Measurements from ENCODE around the gene NLGN1. TPM values are rescaled to one million over a fixed set of nuclear protein-coding genes. Genes with fewer than 3 reads are reported as not detected.

NLGN1 gene
- total and polyA plus RNA-seq, 4 experiments from 2014 or later: not detected

- Histone ChIP-seq H3K9me3 (ENCODE audit: control insufficient read depth in 1 of 2, low read length in 2 of 2) (no peaks in the 10 kb centered on the region), H3K27ac (ENCODE audit: low read depth, low read length) (no peak overlapping the region), H3K4me3 (ENCODE audit: low read length in 2 of 2) (no peak overlapping the region), H3K36me3 (ENCODE audit: insufficient read depth, low read length) (no peaks in the 10 kb centered on the region), H3K27me3 (ENCODE audit: insufficient read depth, low read length) (no peaks in the 10 kb centered on the region), H3K4me1 (ENCODE audit: insufficient read depth, low read length) (no peaks in the 10 kb centered on the region)
- no peak for DNase-seq
- H3K27me3 Mint-ChIP-seq: no peaks in the 10 kb centered on the region
- CTCF ChIA-PET (ENCODE audit: partially characterized antibody): no interaction called here
- intact Hi-C loops (cut with micrococcal nuclease): no loop called here
- POLR2A ChIA-PET (ENCODE audit: partially characterized antibody): no interaction called here
- no peak overlapping the region for H3K4me3 Mint-ChIP-seq
- no peak overlapping the region for H3K27ac Mint-ChIP-seq
- no peaks in the 10 kb centered on the region for H3K36me3 Mint-ChIP-seq
- peaks cover 0 to 7% (median 4%) of the 10 kb centered on the region in 8 donors for H3K9me3 Mint-ChIP-seq
- H3K4me1 Mint-ChIP-seq: no peaks in the 10 kb centered on the region
These were observed 441.1 kb downstream of the NLGN1 start for GRCh38 chr3:173838644-173839043.

GRCh38 chr3:173839859-173840258 is 442.3 kb downstream of the NLGN1 start:
- CTCF ChIA-PET (ENCODE audit: partially characterized antibody): no interaction called here

GRCh38 chr3:173841334-173841733 is 443.8 kb downstream of the NLGN1 start:
- intact Hi-C loops (cut with micrococcal nuclease): no loop called here
- no peak overlapping the region for H3K4me3 Mint-ChIP-seq
- CTCF ChIA-PET (ENCODE audit: partially characterized antibody): no interaction called here
- H3K27me3 Mint-ChIP-seq: no peaks in the 10 kb centered on the region
- no peak overlapping the region for H3K27ac ChIP-seq (ENCODE audit: low read depth, low read length)
- no peaks in the 10 kb centered on the region for H3K9me3 ChIP-seq (ENCODE audit: control insufficient read depth in 1 of 2, low read length in 2 of 2)
- H3K27me3 ChIP-seq (ENCODE audit: insufficient read depth, low read length): no peaks in the 10 kb centered on the region
- no peak for DNase-seq
- H3K9me3 Mint-ChIP-seq: peaks cover 0 to 12% (median 4%) of the 10 kb centered on the region in 8 donors
- no peak overlapping the region for H3K4me3 ChIP-seq (ENCODE audit: low read length in 2 of 2)
- no peaks in the 10 kb centered on the region for H3K4me1 Mint-ChIP-seq
- POLR2A ChIA-PET (ENCODE audit: partially characterized antibody): no interaction called here
- no peaks in the 10 kb centered on the region for H3K36me3 Mint-ChIP-seq
- no peaks in the 10 kb centered on the region for H3K4me1 ChIP-seq (ENCODE audit: insufficient read depth, low read length)
- H3K36me3 ChIP-seq (ENCODE audit: insufficient read depth, low read length): no peaks in the 10 kb centered on the region
- peak overlapping the region in 1 of 7 donors; percentile 0 for H3K27ac Mint-ChIP-seq

More at GRCh38 chr3:173839859-173840258, 442.3 kb downstream of the NLGN1 start:
- H3K27ac Mint-ChIP-seq: no peak overlapping the region
- no peaks in the 10 kb centered on the region for H3K36me3 Mint-ChIP-seq
- H3K4me3 Mint-ChIP-seq: no peak overlapping the region
- peaks cover 0 to 8% (median 4%) of the 10 kb centered on the region in 8 donors for H3K9me3 Mint-ChIP-seq
- no peak overlapping the region for H3K27ac ChIP-seq (ENCODE audit: low read depth, low read length)
- no peaks in the 10 kb centered on the region for H3K36me3 ChIP-seq (ENCODE audit: insufficient read depth, low read length)
- no peaks in the 10 kb centered on the region for H3K4me1 Mint-ChIP-seq
- no peak overlapping the region for H3K4me3 ChIP-seq (ENCODE audit: low read length in 2 of 2)
- DNase-seq: no peak
- POLR2A ChIA-PET (ENCODE audit: partially characterized antibody): no interaction called here
- no peaks in the 10 kb centered on the region for H3K27me3 Mint-ChIP-seq
- no peaks in the 10 kb centered on the region for H3K27me3 ChIP-seq (ENCODE audit: insufficient read depth, low read length)
- intact Hi-C loops (cut with micrococcal nuclease): no loop called here
- H3K4me1 ChIP-seq (ENCODE audit: insufficient read depth, low read length): no peaks in the 10 kb centered on the region
- H3K9me3 ChIP-seq (ENCODE audit: control insufficient read depth in 1 of 2, low read length in 2 of 2): no peaks in the 10 kb centered on the region

GRCh38 chr3:173843060-173843459 is 445.5 kb downstream of the NLGN1 start:
- no peaks in the 10 kb centered on the region for H3K36me3 Mint-ChIP-seq
- Histone ChIP-seq H3K36me3 (ENCODE audit: insufficient read depth, low read length) (no peaks in the 10 kb centered on the region), H3K27me3 (ENCODE audit: insufficient read depth, low read length) (no peaks in the 10 kb centered on the region), H3K27ac (ENCODE audit: low read depth, low read length) (no peak overlapping the region), H3K9me3 (ENCODE audit: control insufficient read depth in 1 of 2, low read length in 2 of 2) (no peaks in the 10 kb centered on the region), H3K4me3 (ENCODE audit: low read length in 2 of 2) (no peak overlapping the region), H3K4me1 (ENCODE audit: insufficient read depth, low read length) (no peaks in the 10 kb centered on the region)
- ChIA-PET CTCF (ENCODE audit: partially characterized antibody) (no interaction called here), POLR2A (ENCODE audit: partially characterized antibody) (no interaction called here)
- DNase-seq: no peak
- intact Hi-C loops (cut with micrococcal nuclease): no loop called here
- no peaks in the 10 kb centered on the region for H3K4me1 Mint-ChIP-seq
- no peaks in the 10 kb centered on the region for H3K27me3 Mint-ChIP-seq
- peaks cover 0 to 12% (median 5%) of the 10 kb centered on the region in 8 donors for H3K9me3 Mint-ChIP-seq
- H3K27ac Mint-ChIP-seq: no peak overlapping the region
- no peak overlapping the region for H3K4me3 Mint-ChIP-seq

- DNase-seq: no peak
- POLR2A ChIA-PET (ENCODE audit: partially characterized antibody): no interaction called here
- no peak overlapping the region for H3K27ac ChIP-seq (ENCODE audit: low read depth, low read length)
These were observed 449.0 kb downstream of the NLGN1 start for GRCh38 chr3:173846584-173846983.

GRCh38 chr3:173849489-173849888 is 451.9 kb downstream of the NLGN1 start:
- H3K36me3 ChIP-seq (ENCODE audit: insufficient read depth, low read length): no peaks in the 10 kb centered on the region
- no peak overlapping the region for H3K4me3 ChIP-seq (ENCODE audit: low read length in 2 of 2)
- H3K27ac ChIP-seq (ENCODE audit: low read depth, low read length): no peak overlapping the region
- no peak overlapping the region for H3K27ac Mint-ChIP-seq
- H3K4me1 ChIP-seq (ENCODE audit: insufficient read depth, low read length): no peaks in the 10 kb centered on the region
- no peaks in the 10 kb centered on the region for H3K27me3 Mint-ChIP-seq
- peaks cover 0 to 4% (median under 1%) of the 10 kb centered on the region in 8 donors for H3K9me3 Mint-ChIP-seq
- no peaks in the 10 kb centered on the region for H3K9me3 ChIP-seq (ENCODE audit: control insufficient read depth in 1 of 2, low read length in 2 of 2)
- POLR2A ChIA-PET (ENCODE audit: partially characterized antibody): no interaction called here
- no peaks in the 10 kb centered on the region for H3K27me3 ChIP-seq (ENCODE audit: insufficient read depth, low read length)
- no peaks in the 10 kb centered on the region for H3K4me1 Mint-ChIP-seq
- DNase-seq: no peak
- intact Hi-C loops (cut with micrococcal nuclease): no loop called here
- H3K4me3 Mint-ChIP-seq: no peak overlapping the region
- CTCF ChIA-PET (ENCODE audit: partially characterized antibody): no interaction called here
- no peaks in the 10 kb centered on the region for H3K36me3 Mint-ChIP-seq

More at GRCh38 chr3:173846584-173846983, 449.0 kb downstream of the NLGN1 start:
- no peak overlapping the region for H3K4me3 Mint-ChIP-seq
- intact Hi-C loops (cut with micrococcal nuclease): no loop called here
- H3K27ac Mint-ChIP-seq: no peak overlapping the region
- Histone ChIP-seq H3K27me3 (ENCODE audit: insufficient read depth, low read length) (no peaks in the 10 kb centered on the region), H3K36me3 (ENCODE audit: insufficient read depth, low read length) (no peaks in the 10 kb centered on the region), H3K4me3 (ENCODE audit: low read length in 2 of 2) (no peak overlapping the region), H3K9me3 (ENCODE audit: control insufficient read depth in 1 of 2, low read length in 2 of 2) (no peaks in the 10 kb centered on the region), H3K4me1 (ENCODE audit: insufficient read depth, low read length) (no peaks in the 10 kb centered on the region)
- CTCF ChIA-PET (ENCODE audit: partially characterized antibody): no interaction called here
- peaks cover 0 to 12% (median 2%) of the 10 kb centered on the region in 8 donors for H3K9me3 Mint-ChIP-seq
- no peaks in the 10 kb centered on the region for H3K36me3 Mint-ChIP-seq
- no peaks in the 10 kb centered on the region for H3K4me1 Mint-ChIP-seq
- H3K27me3 Mint-ChIP-seq: no peaks in the 10 kb centered on the region

GRCh38 chr3:173857154-173857553 is 459.6 kb downstream of the NLGN1 start:
- ChIA-PET POLR2A (ENCODE audit: partially characterized antibody) (no interaction called here), CTCF (ENCODE audit: partially characterized antibody) (no interaction called here)
- Histone ChIP-seq H3K4me1 (ENCODE audit: insufficient read depth, low read length) (no peaks in the 10 kb centered on the region), H3K9me3 (ENCODE audit: control insufficient read depth in 1 of 2, low read length in 2 of 2) (no peaks in the 10 kb centered on the region), H3K4me3 (ENCODE audit: low read length in 2 of 2) (no peak overlapping the region), H3K36me3 (ENCODE audit: insufficient read depth, low read length) (no peaks in the 10 kb centered on the region), H3K27me3 (ENCODE audit: insufficient read depth, low read length) (no peaks in the 10 kb centered on the region), H3K27ac (ENCODE audit: low read depth, low read length) (no peak overlapping the region)
- DNase-seq: no peak
- Mint-ChIP-seq H3K4me1 (no peaks in the 10 kb centered on the region), H3K4me3 (no peak overlapping the region), H3K27ac (no peak overlapping the region), H3K9me3 (peaks cover 0 to 4% (median 0%) of the 10 kb centered on the region in 8 donors), H3K27me3 (no peaks in the 10 kb centered on the region), H3K36me3 (no peaks in the 10 kb centered on the region)
- intact Hi-C loops (cut with micrococcal nuclease): no loop called here

GRCh38 chr3:173862701-173863100 is 465.2 kb downstream of the NLGN1 start:
- Histone ChIP-seq H3K9me3 (ENCODE audit: control insufficient read depth in 1 of 2, low read length in 2 of 2) (no peaks in the 10 kb centered on the region), H3K36me3 (ENCODE audit: insufficient read depth, low read length) (no peaks in the 10 kb centered on the region), H3K27me3 (ENCODE audit: insufficient read depth, low read length) (no peaks in the 10 kb centered on the region), H3K4me1 (ENCODE audit: insufficient read depth, low read length) (no peaks in the 10 kb centered on the region), H3K4me3 (ENCODE audit: low read length in 2 of 2) (no peak overlapping the region), H3K27ac (ENCODE audit: low read depth, low read length) (no peak overlapping the region)
- Mint-ChIP-seq H3K4me3 (no peak overlapping the region), H3K27me3 (no peaks in the 10 kb centered on the region), H3K4me1 (no peaks in the 10 kb centered on the region), H3K27ac (no peak overlapping the region), H3K36me3 (no peaks in the 10 kb centered on the region), H3K9me3 (peaks cover 0 to 4% (median 0%) of the 10 kb centered on the region in 8 donors)
- no peak for DNase-seq
- intact Hi-C loops (cut with micrococcal nuclease): no loop called here
- CTCF ChIA-PET (ENCODE audit: partially characterized antibody): no interaction called here
- POLR2A ChIA-PET (ENCODE audit: partially characterized antibody): no interaction called here
